GM12878 (cell line): ENCODE results near the gene TRIM45. TPM values are rescaled to one million over a fixed set of nuclear protein-coding genes. Genes with fewer than 3 reads are reported as not detected.

Experiments used
- ATAC-seq: fragments of 200-7000 bp; cut with Tn5 transposase; 3 replicates; pipeline ENCODE4 v1.9.1; 2020; ENCODE audit warnings: mild to moderate bottlenecking, moderate library complexity
- BruUV-seq: library from RNA; stranded (reverse); fragments of 400-500 nt; replicated peaks from 2 replicates; lab custom pipeline; 2021; lab: Mats Ljungman, UMichigan
- CTCF ChIA-PET: fragments of 300-600 bp; sonication (Branson Sonifier 250); formaldehyde crosslinking; extraction: SDS; loops from one replicate; lab custom pipeline; 2021; ENCODE audit warnings: inconsistent platforms; lab: Yijun Ruan, JAX
- POLR2A ChIA-PET: fragments of 350-600 bp; formaldehyde crosslinking; extraction: SDS; loops from one replicate; lab custom pipeline; 2021; ENCODE audit warnings: inconsistent platforms; lab: Charles Lee
- RAD21 ChIA-PET: fragments of 300-600 bp; sonication (Branson Sonifier 250); formaldehyde crosslinking; loops from one replicate; lab custom pipeline; 2023; ENCODE audit warnings: antibody characterized with exemption; ENCODE audit not compliant: unreplicated experiment; lab: Charles Lee
- SMC1A ChIA-PET: fragments of 300-600 bp; sonication (Branson Sonifier 250); formaldehyde crosslinking; loops from one replicate; lab custom pipeline; 2023; ENCODE audit not compliant: unreplicated experiment, uncharacterized antibody; lab: Charles Lee
- DNase-seq: peaks from one replicate; pipeline ENCODE4 v3.0.0-alpha.2; 2011; ENCODE audit warnings: low read depth, low spot score
- FAIRE-seq: peaks from 3 replicates; lab custom pipeline; 2011; peaks lifted over from hg19 to GRCh38; lab: Jason Lieb, UNC
- H2AFZ ChIP-seq: 2 replicates; pipeline ENCODE4 v1.6.0; 2011; ENCODE audit warnings: low read depth, low read length, control low read depth; ENCODE audit not compliant: control insufficient read depth
- H3K27ac ChIP-seq: 2 replicates; pipeline ENCODE4 v1.5.1; 2011; ENCODE audit warnings: control low read depth; ENCODE audit not compliant: control insufficient read depth, insufficient read depth
- H3K27me3 ChIP-seq, 2 experiments: replicated peaks in 1 of 2; 2 replicates each; pipeline versions ENCODE4 v1.6.0 to v1.6.1; 2011; ENCODE audit warnings: low read length in 1 of 2; ENCODE audit not compliant: control insufficient read depth in 2 of 2, insufficient read depth in 2 of 2
- H3K36me3 ChIP-seq, 2 experiments: 2 replicates each; pipeline ENCODE4 v1.5.1; 2011; ENCODE audit warnings: low read length in 1 of 2; ENCODE audit not compliant: control insufficient read depth in 2 of 2, insufficient read depth in 2 of 2
- H3K4me1 ChIP-seq: 2 replicates; pipeline ENCODE4 v1.6.1; 2011; ENCODE audit warnings: mild to moderate bottlenecking, low read length, moderate library complexity, mixed read lengths; ENCODE audit not compliant: control insufficient read depth, insufficient read depth
- H3K4me2 ChIP-seq: 2 replicates; pipeline ENCODE4 v1.6.0; 2011; ENCODE audit warnings: control low read depth; ENCODE audit not compliant: control insufficient read depth, insufficient read depth
- H3K4me3 ChIP-seq: fragments of 200-600 bp; sonication (generic); 2 replicates; pipeline ENCODE4 v1.5.1; 2016
- H3K79me2 ChIP-seq: 2 replicates; pipeline ENCODE4 v1.6.0; 2011; ENCODE audit warnings: low read length; ENCODE audit not compliant: control insufficient read depth, insufficient read depth
- H3K9ac ChIP-seq: 2 replicates; pipeline ENCODE4 v1.8.0; 2011; ENCODE audit warnings: low read length, control low read depth, mixed read lengths; ENCODE audit not compliant: control insufficient read depth, insufficient read depth
- H3K9me3 ChIP-seq: replicated peaks from 3 replicates; pipeline ENCODE4 v1.5.1; 2011; ENCODE audit warnings: mild to moderate bottlenecking, low read length; ENCODE audit not compliant: control insufficient read depth, insufficient read depth
- H4K20me1 ChIP-seq: 2 replicates; pipeline ENCODE4 v1.6.0; 2011; ENCODE audit not compliant: control insufficient read depth, insufficient read depth
- ATF2 ChIP-seq: IDR thresholded peaks from 2 replicates; pipeline ENCODE4 v1.6.1; 2012; ENCODE audit warnings: low read length, inconsistent platforms
- ATF7 ChIP-seq: fragments of 450-650 bp; IDR thresholded peaks from 2 replicates; pipeline ENCODE4 v1.6.1; 2016; ENCODE audit warnings: low read depth, mild to moderate bottlenecking
- BCL11A ChIP-seq: IDR thresholded peaks from 2 replicates; pipeline ENCODE4 v1.6.1; 2011; ENCODE audit warnings: low read depth, low read length
- BHLHE40 ChIP-seq, 2 experiments: fragments of 450-650 bp in 1 of 2; IDR thresholded peaks; 2 replicates each; pipeline ENCODE4 v1.6.1; 2011 to 2017; ENCODE audit warnings: low read depth in 2 of 2, borderline replicate concordance in 1 of 2, improper control_type of control experiment in 1 of 2, low read length in 1 of 2, mild to moderate bottlenecking in 1 of 2
- CTCF ChIP-seq, 3 experiments: IDR thresholded peaks in 2 of 3; conservative IDR thresholded peaks in 1 of 3; 2 replicates each; pipeline ENCODE4 v1.5.1; 2011; ENCODE audit warnings: low read depth in 3 of 3, low read length in 3 of 3, mild to moderate bottlenecking in 3 of 3, control low read depth in 2 of 3, moderate library complexity in 2 of 3, inconsistent platforms in 1 of 3, mixed read lengths in 1 of 3; ENCODE audit not compliant: control insufficient read depth in 2 of 3, insufficient read depth in 1 of 3; ENCODE audit errors: extremely low read depth in 1 of 3
- E2F8 ChIP-seq: fragments of 450-650 bp; IDR thresholded peaks from 2 replicates; pipeline ENCODE4 v1.6.1; 2018; ENCODE audit warnings: mild to moderate bottlenecking, low read depth, moderate library complexity; ENCODE audit not compliant: partially characterized antibody
- KDM1A ChIP-seq: fragments of 200-600 bp; sonication (generic); IDR thresholded peaks from 2 replicates; pipeline ENCODE4 v1.6.1; 2016; ENCODE audit warnings: borderline replicate concordance
- MEF2A ChIP-seq: IDR thresholded peaks from 2 replicates; pipeline ENCODE4 v1.6.1; 2011; ENCODE audit warnings: low read depth, mild to moderate bottlenecking, low read length, moderate library complexity; ENCODE audit not compliant: insufficient read depth
- PML ChIP-seq: IDR thresholded peaks from 2 replicates; pipeline ENCODE4 v1.6.1; 2012; ENCODE audit warnings: low read length, inconsistent platforms
- RAD21 ChIP-seq: IDR thresholded peaks from 2 replicates; pipeline ENCODE4 v1.6.1; 2011; ENCODE audit warnings: mild to moderate bottlenecking, low read depth, low read length, moderate library complexity; ENCODE audit not compliant: insufficient read depth
- RBBP5 ChIP-seq: fragments of 200-600 bp; sonication (generic); conservative IDR thresholded peaks from 2 replicates; pipeline ENCODE4 v1.6.1; 2016
- SMAD5 ChIP-seq: IDR thresholded peaks from 2 replicates; pipeline ENCODE4 v1.6.1; 2016; ENCODE audit warnings: antibody characterized with exemption, low read depth
- SMARCA5 ChIP-seq: fragments of 450-650 bp; IDR thresholded peaks from 2 replicates; pipeline ENCODE4 v1.6.1; 2017; ENCODE audit warnings: mild to moderate bottlenecking
- SMC3 ChIP-seq: IDR thresholded peaks from 2 replicates; pipeline ENCODE4 v1.6.1; 2011; ENCODE audit warnings: low read length, improper control_type of control experiment, borderline replicate concordance
- STAT3 ChIP-seq: IDR thresholded peaks from 2 replicates; pipeline ENCODE4 v1.6.1; 2011; ENCODE audit warnings: low read depth, low read length, improper control_type of control experiment
- SUPT20H ChIP-seq: IDR thresholded peaks from 2 replicates; pipeline ENCODE4 v1.6.1; 2011; ENCODE audit warnings: low read depth, mild to moderate bottlenecking, low read length, moderate library complexity, borderline replicate concordance; ENCODE audit not compliant: control insufficient read depth
- ZSCAN29 ChIP-seq: fragments of 450-650 bp; IDR thresholded peaks from 2 replicates; pipeline ENCODE4 v1.6.1; 2017; ENCODE audit warnings: mild to moderate bottlenecking, moderate library complexity
- WGBS: methylation state at CpG from one replicate; pipeline ENCODE4 v1.1.6; 2016; ENCODE audit warnings: low lambda C conversion rate; ENCODE audit not compliant: insufficient replicate concordance, insufficient coverage; ENCODE audit errors: missing lambda C conversion rate; 5-methylcytosine and 5-hydroxymethylcytosine counted together
- in situ Hi-C: fragments of 300-500 bp; cut with MboI; formaldehyde crosslinking; loops from 9 replicates; pipeline ENCODE4 v1.14.3; 2018; ENCODE audit warnings: mixed read lengths
- intact Hi-C: fragments of 100-400 bp; cut with micrococcal nuclease; formaldehyde crosslinking; loops from one replicate; pipeline ENCODE4 v1.14.2; 2022; ENCODE audit not compliant: unreplicated experiment
- polyA plus RNA-seq, 11 experiments: library from polyadenylated mRNA; depleted of rRNA in 4 of 11; unstranded in 6 of 11; stranded (reverse) in 5 of 11; fragments of >200 nt; fragmentation: Nextera tagmentation in 4 of 11; fragmentation: Illumina TruSeq in 1 of 11; extraction: Ambion mirVana in 4 of 11; extraction: Trizol in 1 of 11; gene quantifications; 1 replicate in 1 of 11; 2 replicates in 10 of 11; pipeline versions ENCODE4 v1.2.1 to v1.2.3, GENCODE V29; 2011 to 2016; ENCODE audit warnings: inconsistent platforms in 2 of 11, missing spikeins in 2 of 11, low read depth in 1 of 11
- total RNA-seq, 4 experiments: library from RNA; depleted of rRNA in 3 of 4; stranded (reverse); fragments of >200 nt in 3 of 4; fragmentation: Illumina TruSeq in 1 of 4; extraction: Trizol in 1 of 4; gene quantifications; 2 replicates each; pipeline versions ENCODE4 v1.2.1 to v1.2.3, GENCODE V29; 2013 to 2021

TRIM45 gene
- total and polyA plus RNA-seq, 10 of the 15 experiments (the other 5 are each of a cell fraction or from before 2014, with no cell fraction given), result 0.31 to 0.86 (median 0.46) TPM

DNA sequence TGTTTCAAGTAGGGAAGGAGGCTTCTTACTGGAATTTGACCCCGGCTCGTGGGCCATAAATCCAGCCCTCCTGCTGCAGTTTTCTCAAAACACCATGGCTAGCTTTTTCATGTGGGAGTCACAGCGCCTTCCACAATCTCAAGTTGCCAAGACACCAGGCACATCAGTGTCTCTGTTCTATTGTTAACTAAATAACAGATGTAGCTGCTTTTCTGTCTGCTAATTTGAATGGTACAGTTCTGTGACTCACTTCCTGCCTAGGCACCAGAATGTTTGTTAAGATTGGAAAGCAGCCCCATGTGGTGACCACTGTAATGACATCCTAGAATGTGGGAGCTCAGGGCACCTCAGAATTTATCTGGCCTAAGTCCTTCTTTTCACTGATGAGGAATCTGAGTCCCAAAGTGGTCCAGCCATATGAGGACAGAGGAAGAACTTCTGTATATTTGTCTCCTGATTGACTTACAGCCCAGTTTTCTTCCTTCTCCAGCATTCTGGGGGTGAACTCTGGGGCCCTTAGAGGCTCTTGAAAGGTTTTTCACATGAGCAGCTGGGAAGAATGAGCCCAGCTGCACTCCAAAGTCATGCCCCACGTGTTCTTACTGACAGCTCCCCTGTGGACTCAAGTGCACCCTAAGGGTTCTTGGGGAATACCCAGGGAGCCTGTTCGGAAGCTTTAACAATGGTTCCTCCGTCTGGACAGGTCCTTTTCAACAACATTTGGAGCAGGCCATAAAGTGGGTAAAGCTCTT lies 27.5 kb downstream of the TRIM45 start:
- RAD21 ChIA-PET, result interaction anchor here (1.1 to 2.9 kb wide), 4 partner anchors 23 to 35 kb away, joined by 3 to 6 read pairs (median 4); no protein-coding TSS in a partner anchor
- no peak for DNase-seq
- peak; percentile 13 for FAIRE-seq
- Histone ChIP-seq H3K36me3 (peaks cover 17 to 60% of the 10 kb centered on the region in 2 experiments), H3K79me2 (no peaks in the 10 kb centered on the region), H3K27ac (no peak overlapping the region), H3K4me2 (no peak overlapping the region), H3K27me3 (no peaks in the 10 kb centered on the region), H3K9ac (no peak overlapping the region), H3K4me3 (no peak overlapping the region), H3K4me1 (no peaks in the 10 kb centered on the region), H4K20me1 (no peaks in the 10 kb centered on the region), H2AFZ (no peak overlapping the region), H3K9me3 (no peaks in the 10 kb centered on the region)
- in situ Hi-C loops (no loop called here), intact Hi-C loops (no loop called here)
- SMC1A ChIA-PET, result interaction anchor here (0.7 to 1.9 kb wide), 9 partner anchors 12 to 298 kb away, joined by 3 to 6 read pairs (median 3); partner anchors contain the start of gene TTF2
- CTCF ChIA-PET, result interaction anchor here (1.0 to 5.1 kb wide), 4 partner anchors 21 to 191 kb away, joined by 3 to 44 read pairs (median 7); no protein-coding TSS in a partner anchor
- BruUV-seq, result no TSS peak
- peak; percentile 91 for ATAC-seq
- WGBS, result 86% methylated on average over 6 of the region's 6 CpGs
- POLR2A ChIA-PET, result interaction anchor here (1.3 to 1.6 kb wide), 2 partner anchors 13 kb away, joined by 3 to 4 read pairs; no protein-coding TSS in a partner anchor
- TF ChIP-seq SMC3, result no peak
- TF ChIP-seq RAD21, result peak; percentile 28
- TF ChIP-seq ATF7, result no peak
- TF ChIP-seq SMAD5, result no peak
- TF ChIP-seq E2F8, result no peak
- no peak for TF ChIP-seq STAT3
- TF ChIP-seq PML, result no peak
- TF ChIP-seq SUPT20H, result no peak
- TF ChIP-seq RBBP5, result no peak
- no peak for TF ChIP-seq KDM1A
- no peak for TF ChIP-seq MEF2A
- TF ChIP-seq SMARCA5, result no peak
- TF ChIP-seq ZSCAN29, result no peak
- TF ChIP-seq CTCF (IDR thresholded peaks at IDR 0.05 in 2 of 3, conservative IDR thresholded peaks at IDR 0.05 in 1 of 3; ENCODE audit: control insufficient read depth in 2 of 3, extremely low read depth in 1 of 3, insufficient read depth in 1 of 3, low read depth in 3 of 3, low read length in 3 of 3), result peak in 2 of 3 experiments; percentile 13 to 34; a peak in 4 of 6 replicates
- no peak for TF ChIP-seq BHLHE40 (IDR thresholded peaks at IDR 0.05; ENCODE audit: borderline replicate concordance in 1 of 2, low read depth in 2 of 2, low read length in 1 of 2)
- no peak for TF ChIP-seq BCL11A
- no peak for TF ChIP-seq ATF2
